NB4 (cell line): ENCODE results near the gene HYAL1.

Experiments used
- CTCF ChIP-seq: IDR thresholded peaks from one replicate; pipeline ENCODE4 v1.5.1; 2012; ENCODE audit warnings: low read depth, low read length
- MAX ChIP-seq: IDR thresholded peaks from 2 replicates; pipeline ENCODE4 v1.6.1; 2011; ENCODE audit warnings: low read depth, low read length
- MYC ChIP-seq: IDR thresholded peaks from 2 replicates; pipeline ENCODE4 v1.6.1; 2011; ENCODE audit warnings: low read depth, low read length
- POLR2A ChIP-seq: IDR thresholded peaks from 2 replicates; pipeline ENCODE4 v1.6.1; 2011; ENCODE audit warnings: mild to moderate bottlenecking; ENCODE audit not compliant: insufficient read length; ENCODE audit errors: extremely low read depth

GRCh38 chr3:50289130-50289529 is 14.2 kb downstream of the HYAL1 start:
- no peak for TF ChIP-seq POLR2A
- no peak for TF ChIP-seq CTCF
- TF ChIP-seq MAX = no peak
- no peak for TF ChIP-seq MYC
